ENCODE data around the gene F12.

DNA sequence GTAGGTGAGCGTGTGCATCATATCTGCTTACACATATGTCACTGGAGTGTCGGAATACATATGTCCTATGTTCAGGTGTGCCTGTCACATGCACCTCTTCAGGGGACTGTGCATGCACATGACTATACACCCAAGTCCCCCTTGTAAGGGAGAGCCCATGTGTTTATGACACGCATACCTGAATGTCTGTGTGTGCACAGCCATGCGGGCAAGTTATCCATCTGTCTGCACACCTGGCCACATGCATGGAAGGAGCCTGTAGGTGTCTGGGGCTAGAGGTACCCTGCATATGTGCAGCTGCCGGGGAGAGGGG, 52.3 kb downstream of the F12 start:
- TF ChIP-seq, protein P1, sequence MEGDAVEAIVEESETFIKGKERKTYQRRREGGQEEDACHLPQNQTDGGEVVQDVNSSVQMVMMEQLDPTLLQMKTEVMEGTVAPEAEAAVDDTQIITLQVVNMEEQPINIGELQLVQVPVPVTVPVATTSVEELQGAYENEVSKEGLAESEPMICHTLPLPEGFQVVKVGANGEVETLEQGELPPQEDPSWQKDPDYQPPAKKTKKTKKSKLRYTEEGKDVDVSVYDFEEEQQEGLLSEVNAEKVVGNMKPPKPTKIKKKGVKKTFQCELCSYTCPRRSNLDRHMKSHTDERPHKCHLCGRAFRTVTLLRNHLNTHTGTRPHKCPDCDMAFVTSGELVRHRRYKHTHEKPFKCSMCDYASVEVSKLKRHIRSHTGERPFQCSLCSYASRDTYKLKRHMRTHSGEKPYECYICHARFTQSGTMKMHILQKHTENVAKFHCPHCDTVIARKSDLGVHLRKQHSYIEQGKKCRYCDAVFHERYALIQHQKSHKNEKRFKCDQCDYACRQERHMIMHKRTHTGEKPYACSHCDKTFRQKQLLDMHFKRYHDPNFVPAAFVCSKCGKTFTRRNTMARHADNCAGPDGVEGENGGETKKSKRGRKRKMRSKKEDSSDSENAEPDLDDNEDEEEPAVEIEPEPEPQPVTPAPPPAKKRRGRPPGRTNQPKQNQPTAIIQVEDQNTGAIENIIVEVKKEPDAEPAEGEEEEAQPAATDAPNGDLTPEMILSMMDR (IDR thresholded peaks at IDR 0.05), result no peak
- TF ChIP-seq EZH2phosphoT487 (IDR thresholded peaks at IDR 0.05), result no peak
- TF ChIP-seq EZH2 (IDR thresholded peaks at IDR 0.05), result no peak

Measured in neural progenitor cell (in vitro differentiated cells).